ENCODE results near the gene TRIM10. TPM values are rescaled to one million over a fixed set of nuclear protein-coding genes. Genes with fewer than 3 reads are reported as not detected.

The TRIM10 gene
- total and polyA plus RNA-seq, 2 experiments from 2014 or later, result 0.11 TPM; not detected in 1

DNA sequence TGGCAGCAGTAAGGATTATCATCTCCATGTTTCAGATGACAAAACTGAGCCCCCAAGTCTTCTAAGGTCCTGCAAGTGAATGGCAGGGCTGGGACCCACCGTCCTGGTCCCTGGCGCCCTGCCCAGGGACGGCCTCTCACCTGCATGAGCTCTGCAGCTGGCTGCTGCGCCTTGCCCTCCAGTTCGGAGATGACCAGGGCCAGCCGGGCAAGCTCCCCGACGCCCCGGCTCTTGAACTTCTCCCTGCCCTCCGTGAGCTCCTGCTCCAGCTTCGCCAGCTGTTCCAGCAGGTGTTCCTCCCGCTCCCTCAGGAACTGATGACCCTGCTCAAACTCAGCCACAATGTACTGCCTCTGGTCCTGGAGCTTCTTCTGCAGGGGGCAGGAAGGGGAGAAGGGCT lies 35.4 kb upstream of the TRIM10 start:
- Histone ChIP-seq H3K36me3 (ENCODE audit: low read depth) (peaks cover 24% of the 10 kb centered on the region; the same call in 1 of the 2 replicates), H2AFZ (no peak overlapping the region), H3K79me2 (ENCODE audit: insufficient read depth) (peaks cover 17% of the 10 kb centered on the region), H4K20me1 (ENCODE audit: insufficient read depth) (no peaks in the 10 kb centered on the region), H3K4me2 (ENCODE audit: unreplicated experiment) (no peak overlapping the region), H3K9me2 (ENCODE audit: insufficient read depth) (no peaks in the 10 kb centered on the region), H3F3A (ENCODE audit: insufficient read depth) (no peaks in the 10 kb centered on the region), H3K4me1 (ENCODE audit: insufficient read depth) (no peaks in the 10 kb centered on the region), H3K27me3 (replicated peaks; ENCODE audit: insufficient read depth) (no peaks in the 10 kb centered on the region), H3K4me3 (no peak overlapping the region), H3K9ac (no peak overlapping the region), H3K9me3 (ENCODE audit: low read depth) (no peaks in the 10 kb centered on the region), H3K27ac (no peak overlapping the region)
- in situ Hi-C loops (cut with MboI), result no loop called here
- TF ChIP-seq EZH2 (IDR thresholded peaks at IDR 0.05; ENCODE audit: insufficient read depth, poor library complexity, severe bottlenecking) (no peak), EZH2phosphoT487 (IDR thresholded peaks at IDR 0.05; ENCODE audit: insufficient read depth, low read depth) (no peak)
- DNase-seq, result no peak
- 89 to 95% methylated on average over 11 to 12 of the region's 12 CpGs for WGBS, 2 experiments (ENCODE audit: low coverage in 1 of 2, low lambda C conversion rate in 2 of 2, missing lambda C conversion rate in 2 of 2)

DNA sequence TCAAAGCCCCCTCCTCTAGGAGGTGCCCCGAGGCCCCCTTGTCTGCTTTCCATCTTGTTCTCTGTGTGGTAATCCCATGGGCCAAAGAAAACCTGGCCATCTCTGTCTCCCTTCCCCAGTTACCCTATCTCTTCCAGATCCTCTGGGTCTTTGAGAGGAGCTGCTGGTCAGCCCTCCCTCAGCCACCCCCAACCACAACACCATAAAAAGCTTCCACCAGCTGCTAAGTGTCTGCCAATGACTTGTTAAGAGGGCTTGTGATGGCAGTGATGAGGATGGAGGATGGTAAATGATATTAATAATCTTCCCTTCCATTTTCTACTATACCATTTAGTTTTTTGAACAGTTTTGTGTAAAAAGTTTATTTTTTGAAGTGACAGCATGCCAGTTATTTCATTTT lies 34.9 kb upstream of the TRIM10 start:
- Histone ChIP-seq H3K9me3 (ENCODE audit: low read depth) (no peaks in the 10 kb centered on the region), H3K79me2 (ENCODE audit: insufficient read depth) (peaks cover 12% of the 10 kb centered on the region), H3K27me3 (replicated peaks; ENCODE audit: insufficient read depth) (no peaks in the 10 kb centered on the region), H2AFZ (no peak overlapping the region), H3K4me3 (no peak overlapping the region), H3K27ac (no peak overlapping the region), H3K9ac (no peak overlapping the region), H3F3A (ENCODE audit: insufficient read depth) (no peaks in the 10 kb centered on the region), H3K36me3 (ENCODE audit: low read depth) (peaks cover 24% of the 10 kb centered on the region; the same call in 1 of the 2 replicates), H3K9me2 (ENCODE audit: insufficient read depth) (no peaks in the 10 kb centered on the region), H3K4me1 (ENCODE audit: insufficient read depth) (no peaks in the 10 kb centered on the region), H4K20me1 (ENCODE audit: insufficient read depth) (no peaks in the 10 kb centered on the region), H3K4me2 (ENCODE audit: unreplicated experiment) (no peak overlapping the region)
- DNase-seq, result no peak
- WGBS, 2 experiments (ENCODE audit: low coverage in 1 of 2, low lambda C conversion rate in 2 of 2, missing lambda C conversion rate in 2 of 2), result 100% methylated on average over 1 of the region's 1 CpG; no CpG with 5 or more reads in 1 of the 2 experiments
- in situ Hi-C loops (cut with MboI), result no loop called here
- TF ChIP-seq EZH2 (IDR thresholded peaks at IDR 0.05; ENCODE audit: insufficient read depth, poor library complexity, severe bottlenecking), result no peak
- no peak for TF ChIP-seq EZH2phosphoT487 (IDR thresholded peaks at IDR 0.05; ENCODE audit: insufficient read depth, low read depth)

DNA sequence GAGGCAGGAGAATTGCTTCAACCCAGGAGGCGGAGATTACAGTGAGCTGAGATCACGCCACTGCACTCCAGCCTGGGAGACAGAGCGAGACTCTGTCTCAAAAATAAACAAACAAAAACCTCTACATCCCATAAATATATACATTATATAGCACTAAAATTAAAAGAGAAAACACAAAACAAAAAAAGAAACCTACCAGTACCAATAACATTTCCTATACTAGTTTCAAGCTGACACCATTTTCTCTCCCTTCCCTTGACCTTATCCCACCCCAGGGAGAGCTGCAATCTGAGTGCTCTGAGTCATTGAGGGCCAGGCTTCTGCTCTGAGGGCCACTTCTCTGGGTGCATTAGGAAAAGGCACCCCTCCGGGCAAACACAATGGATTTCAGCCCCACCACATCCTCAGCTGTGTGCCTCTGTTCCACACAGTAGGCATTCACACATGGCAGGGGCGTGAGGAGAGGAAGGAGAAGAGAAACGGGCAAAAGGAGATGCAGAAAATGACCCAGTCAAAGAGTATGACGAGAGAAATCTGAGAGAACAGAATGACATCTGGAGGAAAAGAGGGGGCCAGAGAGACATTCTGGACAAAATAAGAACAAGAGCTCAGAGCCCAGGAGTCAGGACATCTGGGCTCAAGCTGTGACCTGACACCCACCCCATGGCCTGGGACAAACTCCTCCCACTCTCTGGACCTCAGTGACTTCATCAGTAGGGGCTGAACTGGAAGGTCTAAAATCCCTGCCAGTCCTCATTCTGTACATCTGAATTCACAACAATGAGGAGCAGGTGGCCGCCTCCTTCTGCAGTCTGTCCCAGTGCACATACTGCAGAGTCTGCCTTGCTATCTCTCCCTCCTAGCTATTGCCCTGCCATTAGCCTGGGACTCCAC lies 34.0 kb upstream of the TRIM10 start:
- WGBS, 2 experiments (ENCODE audit: low coverage in 1 of 2, low lambda C conversion rate in 2 of 2, missing lambda C conversion rate in 2 of 2), result 73 to 74% methylated on average over 8 of the region's 8 CpGs
- Histone ChIP-seq H3F3A (ENCODE audit: insufficient read depth) (no peaks in the 10 kb centered on the region), H3K27me3 (replicated peaks; ENCODE audit: insufficient read depth) (no peaks in the 10 kb centered on the region), H3K36me3 (ENCODE audit: low read depth) (peaks cover 16% of the 10 kb centered on the region; the same call in 1 of the 2 replicates), H2AFZ (no peak overlapping the region), H3K9me3 (ENCODE audit: low read depth) (no peaks in the 10 kb centered on the region), H3K79me2 (ENCODE audit: insufficient read depth) (peaks cover 3% of the 10 kb centered on the region; the same call in 1 of the 2 replicates), H3K9ac (no peak overlapping the region), H3K27ac (no peak overlapping the region), H3K4me1 (ENCODE audit: insufficient read depth) (no peaks in the 10 kb centered on the region), H3K4me2 (ENCODE audit: unreplicated experiment) (no peak overlapping the region), H3K4me3 (no peak overlapping the region), H3K9me2 (ENCODE audit: insufficient read depth) (no peaks in the 10 kb centered on the region), H4K20me1 (ENCODE audit: insufficient read depth) (no peaks in the 10 kb centered on the region)
- DNase-seq, result no peak
- TF ChIP-seq EZH2 (IDR thresholded peaks at IDR 0.05; ENCODE audit: insufficient read depth, poor library complexity, severe bottlenecking) (no peak), EZH2phosphoT487 (IDR thresholded peaks at IDR 0.05; ENCODE audit: insufficient read depth, low read depth) (no peak)
- in situ Hi-C loops (cut with MboI), result no loop called here

DNA sequence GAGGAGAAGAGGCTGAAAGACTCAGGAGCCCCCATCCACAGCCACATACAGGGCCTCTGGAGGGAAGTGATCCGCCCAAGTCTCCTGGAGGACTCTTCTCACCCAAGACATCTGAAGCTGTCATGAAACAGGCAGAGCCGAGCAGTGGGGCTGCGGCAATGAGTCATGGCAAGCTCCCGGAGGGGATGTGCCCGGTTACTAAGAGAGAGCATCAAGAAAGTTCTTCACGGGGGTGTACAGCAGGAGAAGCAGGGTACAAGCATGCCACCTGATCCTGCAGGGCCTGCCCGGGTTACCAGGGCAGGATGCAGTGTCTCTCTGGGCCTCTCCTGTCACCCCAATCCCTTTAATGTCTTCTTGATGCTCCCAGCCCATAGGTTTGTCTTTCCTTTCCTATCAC lies 31.1 kb upstream of the TRIM10 start:
- H3K9me2 ChIP-seq (ENCODE audit: insufficient read depth), result no peaks in the 10 kb centered on the region
- no peak overlapping the region for H3K9ac ChIP-seq
- in situ Hi-C loops (cut with MboI), result no loop called here
- no peak for DNase-seq
- H3K4me2 ChIP-seq (ENCODE audit: unreplicated experiment), result no peak overlapping the region
- H2AFZ ChIP-seq, result no peak overlapping the region
- H3K79me2 ChIP-seq (ENCODE audit: insufficient read depth), result no peaks in the 10 kb centered on the region
- H3K27me3 ChIP-seq (replicated peaks; ENCODE audit: insufficient read depth), result no peaks in the 10 kb centered on the region
- H3K27ac ChIP-seq, result no peak overlapping the region
- WGBS, 2 experiments (ENCODE audit: low coverage in 1 of 2, low lambda C conversion rate in 2 of 2, missing lambda C conversion rate in 2 of 2), result 81 to 90% methylated on average over 6 to 7 of the region's 7 CpGs
- H4K20me1 ChIP-seq (ENCODE audit: insufficient read depth), result no peaks in the 10 kb centered on the region
- no peaks in the 10 kb centered on the region for H3F3A ChIP-seq (ENCODE audit: insufficient read depth)
- no peak overlapping the region for H3K4me3 ChIP-seq
- peaks cover 5% of the 10 kb centered on the region; the same call in 1 of the 2 replicates for H3K36me3 ChIP-seq (ENCODE audit: low read depth)
- H3K4me1 ChIP-seq (ENCODE audit: insufficient read depth), result no peaks in the 10 kb centered on the region
- no peak for TF ChIP-seq EZH2 (IDR thresholded peaks at IDR 0.05; ENCODE audit: insufficient read depth, poor library complexity, severe bottlenecking)
- no peak for TF ChIP-seq EZH2phosphoT487 (IDR thresholded peaks at IDR 0.05; ENCODE audit: insufficient read depth, low read depth)
- no peaks in the 10 kb centered on the region for H3K9me3 ChIP-seq (ENCODE audit: low read depth)
